Measurements from ENCODE around the gene CCR6.

The CCR6 gene

GRCh38 chr6:167115054-167115453 is 7.8 kb upstream of the CCR6 start:
- no peak overlapping the region for H3K9ac ChIP-seq (ENCODE audit: low read depth, low read length)
- no peaks in the 10 kb centered on the region for H3K27me3 ChIP-seq (ENCODE audit: control insufficient read depth, insufficient read depth, low read length)
- H3K36me3 ChIP-seq (ENCODE audit: control insufficient read depth, insufficient read depth, low read length): no peaks in the 10 kb centered on the region

GRCh38 chr6:167116109-167116837 is 6.6 kb upstream of the CCR6 start:
- no peaks in the 10 kb centered on the region for H3K36me3 ChIP-seq (ENCODE audit: control insufficient read depth, insufficient read depth, low read length)
- no peak overlapping the region for H3K9ac ChIP-seq (ENCODE audit: low read depth, low read length)
- no peaks in the 10 kb centered on the region for H3K27me3 ChIP-seq (ENCODE audit: control insufficient read depth, insufficient read depth, low read length)
- no peaks in the 10 kb centered on the region for H3K9me3 ChIP-seq (ENCODE audit: control insufficient read depth, insufficient read depth, low read length)
- no peak overlapping the region for H3K4me3 ChIP-seq (ENCODE audit: low read depth, low read length)
- no peaks in the 10 kb centered on the region for H3K4me1 ChIP-seq (ENCODE audit: control insufficient read depth, insufficient read depth, low read length)

More at GRCh38 chr6:167115054-167115453, 7.8 kb upstream of the CCR6 start:
- no peaks in the 10 kb centered on the region for H3K4me1 ChIP-seq (ENCODE audit: control insufficient read depth, insufficient read depth, low read length)
- H3K9me3 ChIP-seq (ENCODE audit: control insufficient read depth, insufficient read depth, low read length): no peaks in the 10 kb centered on the region
- H3K4me3 ChIP-seq (ENCODE audit: low read depth, low read length): no peak overlapping the region

GRCh38 chr6:167116838-167117228 is 6.1 kb upstream of the CCR6 start:
- no peaks in the 10 kb centered on the region for H3K36me3 ChIP-seq (ENCODE audit: control insufficient read depth, insufficient read depth, low read length)
- H3K9me3 ChIP-seq (ENCODE audit: control insufficient read depth, insufficient read depth, low read length): no peaks in the 10 kb centered on the region
- no peaks in the 10 kb centered on the region for H3K4me1 ChIP-seq (ENCODE audit: control insufficient read depth, insufficient read depth, low read length)
- H3K4me3 ChIP-seq (ENCODE audit: low read depth, low read length): no peak overlapping the region
- no peak overlapping the region for H3K9ac ChIP-seq (ENCODE audit: low read depth, low read length)
- H3K27me3 ChIP-seq (ENCODE audit: control insufficient read depth, insufficient read depth, low read length): no peaks in the 10 kb centered on the region

GRCh38 chr6:167118006-167118405 is 4.9 kb upstream of the CCR6 start:
- no peaks in the 10 kb centered on the region for H3K27me3 ChIP-seq (ENCODE audit: control insufficient read depth, insufficient read depth, low read length)
- H3K36me3 ChIP-seq (ENCODE audit: control insufficient read depth, insufficient read depth, low read length): no peaks in the 10 kb centered on the region
- no peaks in the 10 kb centered on the region for H3K4me1 ChIP-seq (ENCODE audit: control insufficient read depth, insufficient read depth, low read length)
- H3K9ac ChIP-seq (ENCODE audit: low read depth, low read length): no peak overlapping the region
- no peaks in the 10 kb centered on the region for H3K9me3 ChIP-seq (ENCODE audit: control insufficient read depth, insufficient read depth, low read length)
- no peak overlapping the region for H3K4me3 ChIP-seq (ENCODE audit: low read depth, low read length)

GRCh38 chr6:167118839-167119238 is 4.1 kb upstream of the CCR6 start:
- H3K9me3 ChIP-seq (ENCODE audit: control insufficient read depth, insufficient read depth, low read length): no peaks in the 10 kb centered on the region
- H3K4me3 ChIP-seq (ENCODE audit: low read depth, low read length): no peak overlapping the region
- H3K9ac ChIP-seq (ENCODE audit: low read depth, low read length): no peak overlapping the region
- no peaks in the 10 kb centered on the region for H3K4me1 ChIP-seq (ENCODE audit: control insufficient read depth, insufficient read depth, low read length)
- H3K27me3 ChIP-seq (ENCODE audit: control insufficient read depth, insufficient read depth, low read length): no peaks in the 10 kb centered on the region
- H3K36me3 ChIP-seq (ENCODE audit: control insufficient read depth, insufficient read depth, low read length): no peaks in the 10 kb centered on the region

- H3K9me3 ChIP-seq (ENCODE audit: control insufficient read depth, insufficient read depth, low read length): no peaks in the 10 kb centered on the region
- no peaks in the 10 kb centered on the region for H3K4me1 ChIP-seq (ENCODE audit: control insufficient read depth, insufficient read depth, low read length)
- H3K27me3 ChIP-seq (ENCODE audit: control insufficient read depth, insufficient read depth, low read length): no peaks in the 10 kb centered on the region
- H3K36me3 ChIP-seq (ENCODE audit: control insufficient read depth, insufficient read depth, low read length): no peaks in the 10 kb centered on the region
- no peak overlapping the region for H3K9ac ChIP-seq (ENCODE audit: low read depth, low read length)
- H3K4me3 ChIP-seq (ENCODE audit: low read depth, low read length): no peak overlapping the region
Observed at GRCh38 chr6:167119670-167120582, 3.0 kb upstream of the CCR6 start.

- Histone ChIP-seq H3K27me3 (ENCODE audit: control insufficient read depth, insufficient read depth, low read length) (no peaks in the 10 kb centered on the region), H3K4me1 (ENCODE audit: control insufficient read depth, insufficient read depth, low read length) (no peaks in the 10 kb centered on the region), H3K36me3 (ENCODE audit: control insufficient read depth, insufficient read depth, low read length) (no peaks in the 10 kb centered on the region), H3K9ac (ENCODE audit: low read depth, low read length) (no peak overlapping the region), H3K9me3 (ENCODE audit: control insufficient read depth, insufficient read depth, low read length) (no peaks in the 10 kb centered on the region), H3K4me3 (ENCODE audit: low read depth, low read length) (no peak overlapping the region)
Observed at GRCh38 chr6:167120583-167120903, 2.4 kb upstream of the CCR6 start.

GRCh38 chr6:167121335-167121841 is 1.5 kb upstream of the CCR6 start:
- H3K9ac ChIP-seq (ENCODE audit: low read depth, low read length): no peak overlapping the region
- no peaks in the 10 kb centered on the region for H3K27me3 ChIP-seq (ENCODE audit: control insufficient read depth, insufficient read depth, low read length)
- H3K9me3 ChIP-seq (ENCODE audit: control insufficient read depth, insufficient read depth, low read length): no peaks in the 10 kb centered on the region
- no peaks in the 10 kb centered on the region for H3K36me3 ChIP-seq (ENCODE audit: control insufficient read depth, insufficient read depth, low read length)
- H3K4me1 ChIP-seq (ENCODE audit: control insufficient read depth, insufficient read depth, low read length): no peaks in the 10 kb centered on the region
- H3K4me3 ChIP-seq (ENCODE audit: low read depth, low read length): no peak overlapping the region

GRCh38 chr6:167122041-167122826 is 662 bp upstream of the CCR6 start:
- Histone ChIP-seq H3K4me3 (ENCODE audit: low read depth, low read length) (no peak overlapping the region), H3K9me3 (ENCODE audit: control insufficient read depth, insufficient read depth, low read length) (no peaks in the 10 kb centered on the region), H3K27me3 (ENCODE audit: control insufficient read depth, insufficient read depth, low read length) (no peaks in the 10 kb centered on the region), H3K36me3 (ENCODE audit: control insufficient read depth, insufficient read depth, low read length) (no peaks in the 10 kb centered on the region), H3K9ac (ENCODE audit: low read depth, low read length) (no peak overlapping the region), H3K4me1 (ENCODE audit: control insufficient read depth, insufficient read depth, low read length) (no peaks in the 10 kb centered on the region)

- H3K4me3 ChIP-seq (ENCODE audit: low read depth, low read length): no peak overlapping the region
- no peak overlapping the region for H3K9ac ChIP-seq (ENCODE audit: low read depth, low read length)
- no peaks in the 10 kb centered on the region for H3K4me1 ChIP-seq (ENCODE audit: control insufficient read depth, insufficient read depth, low read length)
- no peaks in the 10 kb centered on the region for H3K36me3 ChIP-seq (ENCODE audit: control insufficient read depth, insufficient read depth, low read length)
- H3K27me3 ChIP-seq (ENCODE audit: control insufficient read depth, insufficient read depth, low read length): no peaks in the 10 kb centered on the region
- H3K9me3 ChIP-seq (ENCODE audit: control insufficient read depth, insufficient read depth, low read length): no peaks in the 10 kb centered on the region
Observed at GRCh38 chr6:167124753-167125152, 1.9 kb downstream of the CCR6 start.

- no peaks in the 10 kb centered on the region for H3K36me3 ChIP-seq (ENCODE audit: control insufficient read depth, insufficient read depth, low read length)
- H3K27me3 ChIP-seq (ENCODE audit: control insufficient read depth, insufficient read depth, low read length): no peaks in the 10 kb centered on the region
- no peak overlapping the region for H3K9ac ChIP-seq (ENCODE audit: low read depth, low read length)
- no peak overlapping the region for H3K4me3 ChIP-seq (ENCODE audit: low read depth, low read length)
- no peaks in the 10 kb centered on the region for H3K4me1 ChIP-seq (ENCODE audit: control insufficient read depth, insufficient read depth, low read length)
- H3K9me3 ChIP-seq (ENCODE audit: control insufficient read depth, insufficient read depth, low read length): no peaks in the 10 kb centered on the region
Observed at GRCh38 chr6:167125410-167125809, 2.5 kb downstream of the CCR6 start.
